ENCODE results near the gene SLC35B3.
"Not testable (repeated sequence)": the region's sequence is repeated elsewhere in the genome, so short reads cannot be mapped to it uniquely, and the experiment has no call there.

SLC35B3 gene

GRCh38 chr6:8405946-8406345, 29.4 kb downstream of the SLC35B3 start:
- DNase-seq: not testable (repeated sequence)

- no peak for DNase-seq
Observed at GRCh38 chr6:8402546-8402945, 32.8 kb downstream of the SLC35B3 start.

- no peak for DNase-seq
Observed at GRCh38 chr6:8400663-8401062, 34.7 kb downstream of the SLC35B3 start.

- DNase-seq: peak; percentile 7
Observed at GRCh38 chr6:8392569-8392968, 42.8 kb downstream of the SLC35B3 start.

GRCh38 chr6:8391934-8392333, 43.4 kb downstream of the SLC35B3 start:
- no peak for DNase-seq

- DNase-seq: no peak
Observed at GRCh38 chr6:8389036-8389818, 46.1 kb downstream of the SLC35B3 start.

- no peak for DNase-seq
Observed at GRCh38 chr6:8387942-8388437, 47.4 kb downstream of the SLC35B3 start.

- DNase-seq: no peak
Observed at GRCh38 chr6:8383584-8383983, 51.8 kb downstream of the SLC35B3 start.

GRCh38 chr6:8382434-8382833, 52.9 kb downstream of the SLC35B3 start:
- DNase-seq: no peak

GRCh38 chr6:8375916-8376315, 59.4 kb downstream of the SLC35B3 start:
- DNase-seq: no peak

All from GF-D8 (cell line).